CD14-positive monocyte (primary cell): Measurements from ENCODE around the gene SCIN. TPM values are rescaled to one million over a fixed set of nuclear protein-coding genes. Genes with fewer than 3 reads are reported as not detected.

Experiments
- DNase-seq, 3 donors: peaks; one replicate each; pipeline ENCODE4 v3.0.0-alpha.2; 2011 to 2022
- H2AFZ ChIP-seq: 2 replicates; pipeline ENCODE4 v1.6.0; 2012; ENCODE audit warnings: mild to moderate bottlenecking, low read depth, low read length, inconsistent platforms; ENCODE audit not compliant: insufficient read depth, poor library complexity, severe bottlenecking
- H3K27ac ChIP-seq, 2 donors: 1 replicate in 1 of 2; 2 replicates in 1 of 2; pipeline ENCODE4 v1.5.1; 2012 to 2013; ENCODE audit warnings: low read length in 2 of 2, control low read depth in 1 of 2, inconsistent platforms in 1 of 2, low read depth in 1 of 2, mild to moderate bottlenecking in 1 of 2
- H3K27me3 ChIP-seq, 2 donors: one replicate each; pipeline versions ENCODE4 v1.6.0 to v1.6.1; 2011 to 2013; ENCODE audit warnings: low read length in 2 of 2; ENCODE audit not compliant: control insufficient read depth in 2 of 2, insufficient read depth in 2 of 2
- H3K36me3 ChIP-seq, 2 donors: replicated peaks in 1 of 2; 1 replicate in 1 of 2; 2 replicates in 1 of 2; pipeline versions ENCODE4 v1.5.1 to v1.6.1; 2012 to 2013; ENCODE audit warnings: low read length in 2 of 2, control low read depth in 1 of 2, inconsistent platforms in 1 of 2, mild to moderate bottlenecking in 1 of 2; ENCODE audit not compliant: insufficient read depth in 2 of 2, control insufficient read depth in 1 of 2
- H3K4me1 ChIP-seq, 2 donors: 1 replicate in 1 of 2; 2 replicates in 1 of 2; pipeline versions ENCODE4 v1.5.1 to v1.6.1; 2012 to 2013; ENCODE audit warnings: low read length in 2 of 2, control low read depth in 1 of 2, inconsistent platforms in 1 of 2, mild to moderate bottlenecking in 1 of 2, moderate library complexity in 1 of 2; ENCODE audit not compliant: insufficient read depth in 2 of 2, control insufficient read depth in 1 of 2
- H3K4me2 ChIP-seq: replicated peaks from 2 replicates; pipeline ENCODE3; 2012; ENCODE audit warnings: low read length, moderate library complexity, mild to moderate bottlenecking; ENCODE audit not compliant: poor library complexity, severe bottlenecking; ENCODE audit errors: extremely low read depth
- H3K4me3 ChIP-seq, 3 experiments: fragments of 200-600 bp in 1 of 3; sonication (generic) in 1 of 3; replicated peaks in 1 of 3; 1 replicate in 2 of 3; 2 replicates in 1 of 3; pipeline ENCODE4 v1.5.1; 2011 to 2013; ENCODE audit warnings: low read length in 3 of 3, mild to moderate bottlenecking in 3 of 3, control low read depth in 2 of 3, low read depth in 2 of 3, inconsistent platforms in 1 of 3, moderate library complexity in 1 of 3
- H3K79me2 ChIP-seq: 2 replicates; pipeline ENCODE4 v1.6.0; 2012; ENCODE audit warnings: mild to moderate bottlenecking, control low read depth, inconsistent platforms, low read length, moderate library complexity; ENCODE audit not compliant: insufficient read depth
- H3K9ac ChIP-seq: 2 replicates; pipeline ENCODE4 v1.6.0; 2017; ENCODE audit warnings: low read length, mild to moderate bottlenecking; ENCODE audit not compliant: insufficient read depth, poor library complexity, severe bottlenecking
- H3K9me3 ChIP-seq, 2 donors: replicated peaks in 1 of 2; 1 replicate in 1 of 2; 2 replicates in 1 of 2; pipeline versions ENCODE4 v1.5.1 to v1.6.1; 2012 to 2013; ENCODE audit warnings: low read length in 2 of 2, control low read depth in 1 of 2; ENCODE audit not compliant: control insufficient read depth in 1 of 2, insufficient read depth in 1 of 2
- H4K20me1 ChIP-seq: 2 replicates; pipeline ENCODE4 v1.6.0; 2012; ENCODE audit warnings: mild to moderate bottlenecking, low read length, control low read depth, moderate library complexity; ENCODE audit not compliant: insufficient read depth
- H3K27ac Mint-ChIP-seq, 7 donors: one replicate each; pipeline ENCODE4 v1.8.0; 2020; ENCODE audit warnings: mild to moderate bottlenecking in 7 of 7, mixed read lengths in 7 of 7, moderate library complexity in 6 of 7, inconsistent platforms in 2 of 7
- H3K27me3 Mint-ChIP-seq, 3 donors: one replicate each; pipeline ENCODE4 v1.8.0; 2021 to 2022; ENCODE audit warnings: low read depth in 3 of 3, mild to moderate bottlenecking in 3 of 3, mixed read lengths in 3 of 3, moderate library complexity in 3 of 3, inconsistent platforms in 1 of 3
- H3K36me3 Mint-ChIP-seq, 2 donors: one replicate each; pipeline ENCODE4 v1.8.0; 2020; ENCODE audit warnings: mixed read lengths in 2 of 2, inconsistent platforms in 1 of 2, mild to moderate bottlenecking in 1 of 2
- H3K4me1 Mint-ChIP-seq: one replicate; pipeline ENCODE4 v1.8.0; 2020; ENCODE audit warnings: mild to moderate bottlenecking, mixed read lengths
- H3K4me3 Mint-ChIP-seq, 2 donors: one replicate each; pipeline ENCODE4 v1.8.0; 2020; ENCODE audit warnings: mild to moderate bottlenecking in 2 of 2, mixed read lengths in 2 of 2, moderate library complexity in 1 of 2
- H3K9me3 Mint-ChIP-seq, 7 donors: one replicate each; pipeline ENCODE4 v1.8.0; 2020 to 2022; ENCODE audit warnings: mixed read lengths in 7 of 7, mild to moderate bottlenecking in 6 of 7, moderate library complexity in 6 of 7, inconsistent platforms in 2 of 7
- CTCF ChIP-seq: fragments of 200-600 bp; IDR thresholded peaks from one replicate; pipeline ENCODE4 v1.8.0; 2022; ENCODE audit warnings: antibody characterized with exemption, mild to moderate bottlenecking
- WGBS: methylation state at CpG from one replicate; pipeline ENCODE4 v1.1.5; 2013; ENCODE audit warnings: missing lambda C conversion rate; ENCODE audit not compliant: insufficient coverage; 5-methylcytosine and 5-hydroxymethylcytosine counted together
- intact Hi-C, 2 donors: fragments of 100-400 bp; cut with micrococcal nuclease; formaldehyde crosslinking; loops; one replicate each; pipeline versions ENCODE4 v1.15.0 to v1.15.1; 2023
- polyA plus RNA-seq, 3 donors: library from polyadenylated mRNA; depleted of rRNA in 1 of 3; unstranded in 2 of 3; stranded (reverse) in 1 of 3; fragments of 300-500 nt in 2 of 3; fragments of >200 nt in 1 of 3; fragmentation: Illumina TruSeq in 2 of 3; gene quantifications; 1 replicate in 2 of 3; 2 replicates in 1 of 3; pipeline ENCODE4 v1.2.3, GENCODE V29; 2012 to 2021

The SCIN gene
- polyA plus RNA-seq, 3 donors = 0.08 TPM; not detected in 2

- H3K9me3 Mint-ChIP-seq = peaks cover 0 to 7% (median 2%) of the 10 kb centered on the region in 7 donors
- Histone ChIP-seq H3K9me3 (peaks cover 0 to 9% of the 10 kb centered on the region in 2 donors), H2AFZ (no peak overlapping the region), H3K9ac (no peak overlapping the region), H3K27ac (no peak overlapping the region), H3K4me2 (no peak overlapping the region), H3K4me1 (peaks cover 27 to 34% of the 10 kb centered on the region in 2 donors), H3K27me3 (no peaks in the 10 kb centered on the region), H3K36me3 (no peaks in the 10 kb centered on the region), H3K4me3 (no peak overlapping the region), H4K20me1 (no peaks in the 10 kb centered on the region), H3K79me2 (no peaks in the 10 kb centered on the region)
- 100% methylated on average over 3 of the region's 11 CpGs for whole genome bisulfite sequencing
- no peak overlapping the region for H3K27ac Mint-ChIP-seq
- no peak overlapping the region for H3K4me3 Mint-ChIP-seq
- TF ChIP-seq CTCF = no peak
- no peak for DNase-seq
- intact Hi-C loops = loop anchor here (10.0 kb wide), 1 partner anchor 96 kb away; the partner anchor contains the start of gene ARL4A (in 2 of the 2)
- peaks cover 27% of the 10 kb centered on the region for H3K4me1 Mint-ChIP-seq
- H3K36me3 Mint-ChIP-seq = no peaks in the 10 kb centered on the region
- H3K27me3 Mint-ChIP-seq = peaks cover 0 to 2% (median 0%) of the 10 kb centered on the region in 3 donors
Observed at GRCh38 chr7:12588259-12588904, 17.9 kb downstream of the SCIN start.

- Histone ChIP-seq H3K9ac (no peak overlapping the region), H3K27ac (no peak overlapping the region), H4K20me1 (no peaks in the 10 kb centered on the region), H3K27me3 (no peaks in the 10 kb centered on the region), H3K4me3 (no peak overlapping the region), H3K4me1 (peaks cover 8 to 12% of the 10 kb centered on the region in 2 donors), H2AFZ (no peak overlapping the region), H3K4me2 (no peak overlapping the region), H3K9me3 (peaks cover 0 to 24% of the 10 kb centered on the region in 2 donors), H3K79me2 (no peaks in the 10 kb centered on the region), H3K36me3 (no peaks in the 10 kb centered on the region)
- TF ChIP-seq CTCF = no peak
- H3K4me3 Mint-ChIP-seq = no peak overlapping the region
- intact Hi-C loops = no loop called here
- peaks cover 12% of the 10 kb centered on the region for H3K4me1 Mint-ChIP-seq
- DNase-seq = no peak
- H3K36me3 Mint-ChIP-seq = no peaks in the 10 kb centered on the region
- 89% methylated on average over 7 of the region's 7 CpGs for WGBS
- H3K9me3 Mint-ChIP-seq = peaks cover 14 to 20% (median 18%) of the 10 kb centered on the region in 7 donors
- H3K27ac Mint-ChIP-seq = no peak overlapping the region
- H3K27me3 Mint-ChIP-seq = no peaks in the 10 kb centered on the region
Observed at GRCh38 chr7:12590559-12590958, 20.0 kb downstream of the SCIN start.
